Measurements from ENCODE around the gene DEK.
A peak's percentile ranks its signal among the peaks of the same experiment; 100 is the strongest.
"Not testable (repeated sequence)": the region's sequence is repeated elsewhere in the genome, so short reads cannot be mapped to it uniquely, and the experiment has no call there.

DEK gene

GRCh38 chr6:18237167-18237566, 27.2 kb downstream of the DEK start:
- no peak for DNase-seq

- DNase-seq = no peak
Measured at GRCh38 chr6:18235524-18235923, 28.8 kb downstream of the DEK start.

- no peak for DNase-seq
Measured at GRCh38 chr6:18234564-18234963, 29.8 kb downstream of the DEK start.

GRCh38 chr6:18233770-18234169, 30.6 kb downstream of the DEK start:
- DNase-seq = not testable (repeated sequence)

GRCh38 chr6:18231856-18232255, 32.5 kb downstream of the DEK start:
- not testable (repeated sequence) for DNase-seq

GRCh38 chr6:18228590-18228989, 35.7 kb downstream of the DEK start:
- DNase-seq = not testable (repeated sequence)

GRCh38 chr6:18227166-18227565, 37.2 kb downstream of the DEK start:
- not testable (repeated sequence) for DNase-seq

GRCh38 chr6:18226451-18227105, 37.8 kb downstream of the DEK start:
- DNase-seq = peak; percentile 71

- DNase-seq = no peak
Measured at GRCh38 chr6:18221288-18221615, 43.1 kb downstream of the DEK start.

- no peak for DNase-seq
Measured at GRCh38 chr6:18219591-18219990, 44.7 kb downstream of the DEK start.

- no peak for DNase-seq
Measured at GRCh38 chr6:18218233-18218632, 46.1 kb downstream of the DEK start.

- peak; percentile 77 for DNase-seq
Measured at GRCh38 chr6:18216411-18216810, 47.9 kb downstream of the DEK start.

- DNase-seq = no peak
Measured at GRCh38 chr6:18215436-18215835, 48.9 kb downstream of the DEK start.

GRCh38 chr6:18214003-18214402, 50.3 kb downstream of the DEK start:
- DNase-seq = no peak

- DNase-seq = no peak
Measured at GRCh38 chr6:18213439-18213838, 50.9 kb downstream of the DEK start.

GRCh38 chr6:18212231-18212630, 52.1 kb downstream of the DEK start:
- DNase-seq = no peak

GRCh38 chr6:18211338-18211737, 53.0 kb downstream of the DEK start:
- DNase-seq = no peak

GRCh38 chr6:18210707-18211106, 53.6 kb downstream of the DEK start:
- no peak for DNase-seq

GRCh38 chr6:18209539-18210197, 54.7 kb downstream of the DEK start:
- no peak for DNase-seq

- not testable (repeated sequence) for DNase-seq
Measured at GRCh38 chr6:18208778-18209177, 55.6 kb downstream of the DEK start.

- DNase-seq = no peak
Measured at GRCh38 chr6:18207949-18208348, 56.4 kb downstream of the DEK start.

- no peak for DNase-seq
Measured at GRCh38 chr6:18207438-18207837, 56.9 kb downstream of the DEK start.

GRCh38 chr6:18206591-18206990, 57.7 kb downstream of the DEK start:
- DNase-seq = no peak

- no peak for DNase-seq
Measured at GRCh38 chr6:18204691-18205090, 59.6 kb downstream of the DEK start.

- peak; percentile 55 for DNase-seq
Measured at GRCh38 chr6:18203786-18204185, 60.5 kb downstream of the DEK start.

Data from fibroblast of skin of back (primary cell).